GM13977 (cell line): ENCODE measurements around the gene RTN4IP1.

Experiments
- DNase-seq: peaks from one replicate; pipeline ENCODE4 v3.0.0; 2012; ENCODE audit warnings: low spot score
- CTCF ChIP-seq: IDR thresholded peaks from 2 replicates; pipeline ENCODE4 v1.5.1; 2012; ENCODE audit warnings: mild to moderate bottlenecking, control low read depth; ENCODE audit not compliant: insufficient read depth; ENCODE audit errors: extremely low read depth, missing control alignments
- in situ Hi-C: fragments of 300-500 bp; cut with MboI; formaldehyde crosslinking; loops from one replicate; pipeline ENCODE4 v1.12.0; 2022; ENCODE audit warnings: low sequenced_read_pairs, low pct_unique_long_range_greater_than_20kb, mixed read lengths, inconsistent platforms; ENCODE audit not compliant: unreplicated experiment

Gene RTN4IP1

GRCh38 chr6:106574741-106575458, 54.4 kb downstream of the RTN4IP1 start:
- DNase-seq = no peak
- in situ Hi-C loops = no loop called here
- TF ChIP-seq CTCF = no peak

GRCh38 chr6:106572875-106573585, 56.3 kb downstream of the RTN4IP1 start:
- in situ Hi-C loops = no loop called here
- TF ChIP-seq CTCF = no peak
- no peak for DNase-seq

GRCh38 chr6:106572436-106572835, 56.9 kb downstream of the RTN4IP1 start:
- no peak for DNase-seq
- in situ Hi-C loops = no loop called here
- no peak for TF ChIP-seq CTCF

GRCh38 chr6:106569428-106569827, 59.9 kb downstream of the RTN4IP1 start:
- no peak for DNase-seq
- TF ChIP-seq CTCF = no peak
- in situ Hi-C loops = loop anchor here (5.0 to 10.0 kb wide), 2 partner anchors 122 to 225 kb away; no protein-coding TSS in a partner anchor

- TF ChIP-seq CTCF = no peak
- in situ Hi-C loops = loop anchor here (5.0 to 10.0 kb wide), 2 partner anchors 121 to 224 kb away; no protein-coding TSS in a partner anchor
- DNase-seq = no peak
These were observed 60.8 kb downstream of the RTN4IP1 start for GRCh38 chr6:106568530-106568929.

- no peak for DNase-seq
- in situ Hi-C loops = loop anchor here (10.0 kb wide), 1 partner anchor 220 kb away; no protein-coding TSS in a partner anchor
- TF ChIP-seq CTCF = no peak
These were observed 64.8 kb downstream of the RTN4IP1 start for GRCh38 chr6:106564476-106564875.
